OCI-LY7 (cell line): ENCODE results near the gene FNDC3A. TPM values are rescaled to one million over a fixed set of nuclear protein-coding genes. Genes with fewer than 3 reads are reported as not detected.

Source experiments
- BruUV-seq: library from RNA; stranded (reverse); fragments of 400-500 nt; replicated peaks from 2 replicates; lab custom pipeline; 2021; lab: Mats Ljungman, UMichigan
- CTCF ChIA-PET: fragments of 300-600 bp; sonication (Branson Sonifier 250); formaldehyde crosslinking; loops from one replicate; lab custom pipeline; 2022; ENCODE audit warnings: antibody characterized with exemption; ENCODE audit not compliant: unreplicated experiment; lab: Charles Lee
- POLR2A ChIA-PET: fragments of 300-600 bp; sonication (Branson Sonifier 250); formaldehyde crosslinking; loops from one replicate; lab custom pipeline; 2022; ENCODE audit warnings: antibody characterized with exemption; lab: Charles Lee
- DNase-seq: peaks from one replicate; pipeline ENCODE4 v3.0.0-alpha.2; 2015; ENCODE audit warnings: low spot score
- H2AFZ ChIP-seq: fragments of 200-600 bp; sonication (generic), shearing (Covaris generic); 2 replicates; pipeline ENCODE4 v1.6.1; 2014; ENCODE audit warnings: mild to moderate bottlenecking, antibody characterized with exemption, low read length, moderate library complexity
- H3K27ac ChIP-seq: fragments of 200-600 bp; sonication (generic); 2 replicates; pipeline ENCODE4 v1.5.1; 2014; ENCODE audit warnings: mixed run types, low read depth, mild to moderate bottlenecking, moderate library complexity, low read length, inconsistent platforms; ENCODE audit not compliant: poor library complexity, severe bottlenecking
- H3K36me3 ChIP-seq: fragments of 200-600 bp; sonication (generic); 2 replicates; pipeline ENCODE4 v1.6.1; 2014; ENCODE audit warnings: mild to moderate bottlenecking, antibody characterized with exemption, low read length, moderate library complexity, mixed read lengths; ENCODE audit not compliant: insufficient read depth
- H3K4me1 ChIP-seq: fragments of 200-600 bp; sonication (generic); 2 replicates; pipeline ENCODE4 v1.5.1; 2014; ENCODE audit warnings: mild to moderate bottlenecking, low read length; ENCODE audit not compliant: insufficient read depth, poor library complexity, severe bottlenecking
- H3K4me2 ChIP-seq: fragments of 200-600 bp; sonication (generic); 2 replicates; pipeline ENCODE4 v1.6.1; 2014; ENCODE audit warnings: mild to moderate bottlenecking, low read length
- H3K4me3 ChIP-seq: fragments of 200-600 bp; sonication (generic); 2 replicates; pipeline ENCODE4 v1.5.1; 2014; ENCODE audit warnings: mild to moderate bottlenecking, low read depth, low read length; ENCODE audit not compliant: poor library complexity, severe bottlenecking
- H3K79me2 ChIP-seq: fragments of 200-600 bp; sonication (generic); 2 replicates; pipeline ENCODE4 v1.6.1; 2016; ENCODE audit warnings: low read depth, mild to moderate bottlenecking, low read length, moderate library complexity, mixed read lengths; ENCODE audit not compliant: insufficient read depth
- H3K9me2 ChIP-seq: fragments of 200-600 bp; sonication (generic); 2 replicates; pipeline ENCODE4 v1.6.1; 2016; ENCODE audit warnings: mild to moderate bottlenecking, low read length, mixed read lengths; ENCODE audit not compliant: insufficient read depth
- H3K9me3 ChIP-seq: fragments of 200-600 bp; sonication (generic); 2 replicates; pipeline ENCODE4 v1.6.1; 2014; ENCODE audit warnings: mild to moderate bottlenecking, mixed run types, low read length, mixed read lengths
- H4K20me1 ChIP-seq: fragments of 200-600 bp; sonication (generic); 2 replicates; pipeline ENCODE4 v1.6.1; 2014; ENCODE audit warnings: mild to moderate bottlenecking, antibody characterized with exemption, low read length, moderate library complexity, mixed read lengths; ENCODE audit not compliant: insufficient read depth
- CTCF ChIP-seq: fragments of 200-600 bp; sonication (generic); conservative IDR thresholded peaks from 2 replicates; pipeline ENCODE4 v1.5.1; 2014; ENCODE audit warnings: mild to moderate bottlenecking, antibody characterized with exemption, low read length, moderate library complexity, mixed read lengths
- EZH2phosphoT487 ChIP-seq: fragments of 200-600 bp; sonication (generic); IDR thresholded peaks from 2 replicates; pipeline ENCODE4 v1.6.1; 2018; ENCODE audit warnings: low read depth, borderline replicate concordance, mild to moderate bottlenecking, mixed run types, antibody characterized with exemption, low read length, moderate library complexity, mixed read lengths
- intact Hi-C: fragments of 100-400 bp; cut with micrococcal nuclease; formaldehyde crosslinking; loops from one replicate; pipeline ENCODE4 v1.10.0; 2022; ENCODE audit not compliant: unreplicated experiment
- total RNA-seq, 2 experiments: library from RNA; depleted of rRNA in 1 of 2; stranded (reverse); fragments of >200 nt in 1 of 2; shearing (Covaris generic) in 1 of 2; gene quantifications; 2 replicates each; pipeline ENCODE4 v1.2.3, GENCODE V29; 2014 to 2022

The FNDC3A gene
- total RNA-seq, 2 experiments from 2014 or later = 38.7 to 59.6 TPM

- Histone ChIP-seq H3K4me2 (no peak overlapping the region), H3K79me2 (peaks cover 10% of the 10 kb centered on the region; the same call in 1 of the 2 replicates), H3K36me3 (no peaks in the 10 kb centered on the region), H3K4me1 (no peaks in the 10 kb centered on the region), H3K9me3 (no peaks in the 10 kb centered on the region), H3K9me2 (no peaks in the 10 kb centered on the region), H2AFZ (no peak overlapping the region), H4K20me1 (no peaks in the 10 kb centered on the region), H3K4me3 (no peak overlapping the region), H3K27ac (no peak overlapping the region)
- intact Hi-C loops = no loop called here
- no peak for DNase-seq
- BruUV-seq = no TSS peak
- POLR2A ChIA-PET = interaction anchor here (0.6 kb wide), 2 partner anchors 18 to 263 kb away, joined by 3 to 6 read pairs; no protein-coding TSS in a partner anchor
- CTCF ChIA-PET = no interaction called here
- no peak for TF ChIP-seq CTCF
- TF ChIP-seq EZH2phosphoT487 = no peak
Measured at GRCh38 chr13:49052813-49053212, 77.1 kb downstream of the FNDC3A start.

GRCh38 chr13:49053215-49053614, 77.5 kb downstream of the FNDC3A start:
- CTCF ChIA-PET = no interaction called here
- Histone ChIP-seq H3K36me3 (no peaks in the 10 kb centered on the region), H4K20me1 (no peaks in the 10 kb centered on the region), H3K9me3 (no peaks in the 10 kb centered on the region), H3K4me3 (no peak overlapping the region), H3K4me1 (no peaks in the 10 kb centered on the region), H3K9me2 (no peaks in the 10 kb centered on the region), H3K79me2 (peaks cover 10% of the 10 kb centered on the region; the same call in 1 of the 2 replicates), H2AFZ (no peak overlapping the region), H3K27ac (no peak overlapping the region), H3K4me2 (no peak overlapping the region)
- no peak for DNase-seq
- intact Hi-C loops = no loop called here
- BruUV-seq = no TSS peak
- TF ChIP-seq EZH2phosphoT487 (no peak), CTCF (no peak)
- POLR2A ChIA-PET = no interaction called here

- BruUV-seq = no TSS peak
- intact Hi-C loops = no loop called here
- CTCF ChIA-PET = no interaction called here
- Histone ChIP-seq H3K4me3 (no peak overlapping the region), H3K27ac (no peak overlapping the region), H3K4me1 (no peaks in the 10 kb centered on the region), H3K4me2 (no peak overlapping the region), H3K9me3 (no peaks in the 10 kb centered on the region), H3K79me2 (peaks cover 10% of the 10 kb centered on the region; the same call in 1 of the 2 replicates), H3K36me3 (no peaks in the 10 kb centered on the region; the same call in 1 of the 2 replicates), H3K9me2 (no peaks in the 10 kb centered on the region), H4K20me1 (no peaks in the 10 kb centered on the region), H2AFZ (no peak overlapping the region)
- TF ChIP-seq EZH2phosphoT487 (no peak), CTCF (no peak)
- POLR2A ChIA-PET = no interaction called here
- DNase-seq = no peak
Measured at GRCh38 chr13:49053906-49054305, 78.2 kb downstream of the FNDC3A start.
